Activated T-cell treated with anti-CD3 and anti-CD28 coated beads, Interleukin-2, amount 50 U/mL, for 48 hours (primary cell): ENCODE results near the gene KIAA1210.

Source experiments
- DNase-seq, 2 experiments: peaks; one replicate each; pipeline ENCODE4 v3.0.0-alpha.2; 2020

Gene KIAA1210

DNA sequence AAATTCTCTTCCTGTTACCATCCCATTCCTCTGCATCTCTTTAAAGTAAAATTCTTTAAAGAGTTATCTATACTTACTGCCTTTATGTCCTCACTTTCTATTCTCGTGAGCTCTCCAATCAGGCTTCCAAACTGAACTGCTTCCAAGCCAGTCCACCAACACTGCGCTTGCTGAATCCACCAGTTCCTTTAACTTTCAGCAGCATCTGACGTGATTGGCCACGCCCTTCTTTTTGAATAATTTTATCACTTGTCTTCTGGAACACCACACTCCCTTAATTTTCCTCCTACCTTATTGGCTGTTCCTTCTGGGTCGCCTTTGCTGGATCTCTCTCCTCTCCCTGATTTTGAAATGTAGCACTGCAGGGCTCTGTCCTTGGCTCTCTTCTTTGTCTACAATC lies at the start of gene KIAA1210:
KIAA1210 (minus strand) TSS at position 163 of the 400 bp plus-strand sequence. CDS start 4,170 bp downstream, outside the sequence.
- no peak for DNase-seq

DNA sequence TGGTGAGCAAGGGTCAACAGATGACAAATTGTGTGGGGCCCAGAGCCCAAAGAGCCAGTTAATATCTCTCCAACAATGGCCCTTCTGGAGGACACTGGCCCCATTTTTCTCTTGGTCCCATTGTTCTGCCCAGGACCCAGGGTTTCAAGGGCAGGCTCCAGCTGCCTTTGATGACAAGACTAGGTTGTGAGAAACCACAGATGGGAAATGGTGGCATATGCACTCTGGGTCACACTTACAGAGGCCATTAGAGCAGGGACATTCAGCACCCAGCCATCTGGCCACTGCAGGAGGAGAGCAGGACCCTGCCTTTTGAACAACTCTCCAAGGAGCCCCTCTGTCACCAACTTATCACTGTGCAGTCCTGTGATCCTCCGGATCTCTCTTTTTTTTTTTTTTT lies 49.7 kb upstream of the KIAA1210 start:
- DNase-seq: no peak

DNA sequence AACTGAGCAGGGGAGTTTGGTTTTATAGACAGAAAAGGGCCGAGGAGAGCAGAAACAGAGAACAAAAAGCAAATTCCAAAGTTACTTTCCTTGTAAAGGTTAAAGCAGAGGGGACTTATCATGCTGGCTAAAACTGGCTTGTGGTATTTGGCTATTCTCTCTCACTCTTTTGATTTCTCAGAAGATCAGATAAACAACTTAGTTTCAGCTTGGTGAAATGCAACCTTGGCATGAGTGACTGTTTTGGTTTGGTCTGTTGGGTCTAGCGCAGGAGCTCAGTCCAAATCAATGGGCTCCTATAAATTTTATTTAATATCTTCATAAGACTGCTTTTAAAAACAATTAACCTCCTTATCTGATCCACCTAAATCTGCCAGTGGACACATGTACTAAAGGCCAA lies 47.3 kb upstream of the KIAA1210 start:
- DNase-seq: no peak

DNA sequence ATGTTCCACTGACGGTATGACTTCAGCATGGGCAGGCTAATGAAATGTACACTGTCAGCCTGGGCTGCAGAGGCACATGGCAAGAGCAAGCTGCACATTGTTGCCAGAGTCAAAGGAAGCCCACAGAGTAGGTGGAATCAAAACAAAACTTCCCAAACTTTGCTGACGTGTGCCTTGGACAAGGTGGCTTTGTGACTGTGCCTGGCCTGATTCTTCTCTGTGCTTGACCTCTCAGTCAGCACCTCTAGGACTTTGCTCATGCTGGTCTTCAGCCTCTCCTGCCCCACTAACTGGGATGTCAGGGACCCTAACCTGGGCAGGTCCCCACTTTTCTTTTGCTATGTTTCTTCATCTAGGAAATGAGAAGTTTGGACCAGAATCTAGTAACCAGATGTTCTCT lies 40.5 kb upstream of the KIAA1210 start:
- no peak for DNase-seq

DNA sequence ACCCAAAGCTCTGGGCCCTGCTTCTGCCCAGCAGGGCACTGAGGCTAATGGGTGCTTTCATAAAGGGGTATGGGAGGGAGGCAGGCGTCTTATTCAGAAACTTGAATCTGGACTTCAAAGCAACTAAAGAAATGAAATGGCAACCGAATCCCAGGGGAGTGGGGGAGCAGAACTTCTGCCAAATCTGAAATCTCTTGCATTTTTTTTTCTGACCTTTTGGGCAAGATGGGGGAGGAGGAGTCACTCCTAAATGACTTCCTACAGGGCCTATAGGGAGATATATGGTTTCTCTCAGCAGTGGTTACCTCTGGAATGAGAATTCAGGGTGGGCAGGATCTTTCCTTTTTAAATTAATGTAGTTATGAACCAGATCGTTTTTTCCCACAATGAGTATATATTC lies 30.6 kb upstream of the KIAA1210 start:
- no peak for DNase-seq

DNA sequence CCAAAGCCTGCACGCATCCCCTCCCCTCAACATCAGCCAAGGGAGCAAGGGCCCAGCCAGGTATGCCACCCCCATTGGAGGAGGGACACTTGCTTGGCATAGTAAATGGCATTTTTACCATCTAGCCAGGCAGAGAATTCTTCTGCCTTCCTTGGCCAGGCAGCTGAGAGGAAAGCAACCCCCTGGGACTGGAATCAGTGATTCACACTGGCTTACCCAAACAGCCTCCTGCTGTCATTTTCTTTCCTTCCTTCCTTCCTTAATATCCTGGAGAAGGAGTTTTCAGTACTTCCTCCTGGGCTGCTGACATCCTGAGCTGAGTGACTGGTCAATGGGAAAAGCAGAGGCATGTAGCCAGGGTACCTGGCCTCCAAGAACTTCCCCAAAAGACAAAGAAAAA lies 28.6 kb upstream of the KIAA1210 start:
- no peak for DNase-seq

DNA sequence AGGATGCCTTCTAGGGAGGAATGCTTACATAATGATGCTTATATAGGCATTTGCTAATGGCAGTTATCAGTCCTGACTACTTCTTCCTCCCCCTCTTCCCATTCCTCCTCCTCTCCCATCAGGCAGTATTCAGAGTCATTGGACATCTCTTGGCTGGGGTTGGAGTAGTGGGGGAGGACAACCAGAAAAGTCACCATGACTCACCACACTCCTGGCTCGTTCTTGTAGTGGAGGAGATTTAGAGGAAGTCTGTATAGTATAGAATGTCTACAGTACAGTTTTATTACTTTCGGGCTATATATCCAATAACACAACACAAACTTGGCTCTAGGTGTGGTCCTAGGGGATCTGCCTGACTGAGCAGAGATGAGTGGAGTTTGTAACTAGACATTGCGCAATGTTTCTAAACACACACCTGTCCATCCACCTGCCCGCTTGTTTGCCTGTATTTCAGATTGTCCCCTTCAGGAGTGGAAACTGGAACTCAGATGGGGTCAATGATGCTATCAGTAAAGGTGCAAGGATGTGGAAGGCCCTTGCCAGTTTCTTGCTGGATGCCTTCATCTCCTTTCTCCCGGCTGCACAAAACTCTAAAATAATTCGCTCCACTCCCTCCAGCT lies 27.9 kb upstream of the KIAA1210 start:
- DNase-seq: no peak

DNA sequence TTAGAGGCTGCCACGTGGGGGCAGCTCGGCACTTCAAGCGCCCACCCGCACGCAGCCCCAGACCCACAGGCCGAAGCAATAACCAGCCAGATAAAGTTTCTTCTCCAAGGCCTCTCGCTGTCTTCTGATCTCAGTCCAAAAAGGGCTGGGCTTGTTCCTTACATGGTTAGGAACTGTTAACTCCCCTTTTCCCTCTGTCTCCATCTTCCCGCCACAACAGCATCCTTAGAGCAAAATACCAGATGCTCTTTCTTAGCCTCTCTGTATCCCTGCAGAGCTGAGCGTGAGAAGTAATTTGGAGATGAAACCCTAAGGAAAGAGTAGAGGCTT lies 23.4 kb upstream of the KIAA1210 start:
- DNase-seq: no peak

DNA sequence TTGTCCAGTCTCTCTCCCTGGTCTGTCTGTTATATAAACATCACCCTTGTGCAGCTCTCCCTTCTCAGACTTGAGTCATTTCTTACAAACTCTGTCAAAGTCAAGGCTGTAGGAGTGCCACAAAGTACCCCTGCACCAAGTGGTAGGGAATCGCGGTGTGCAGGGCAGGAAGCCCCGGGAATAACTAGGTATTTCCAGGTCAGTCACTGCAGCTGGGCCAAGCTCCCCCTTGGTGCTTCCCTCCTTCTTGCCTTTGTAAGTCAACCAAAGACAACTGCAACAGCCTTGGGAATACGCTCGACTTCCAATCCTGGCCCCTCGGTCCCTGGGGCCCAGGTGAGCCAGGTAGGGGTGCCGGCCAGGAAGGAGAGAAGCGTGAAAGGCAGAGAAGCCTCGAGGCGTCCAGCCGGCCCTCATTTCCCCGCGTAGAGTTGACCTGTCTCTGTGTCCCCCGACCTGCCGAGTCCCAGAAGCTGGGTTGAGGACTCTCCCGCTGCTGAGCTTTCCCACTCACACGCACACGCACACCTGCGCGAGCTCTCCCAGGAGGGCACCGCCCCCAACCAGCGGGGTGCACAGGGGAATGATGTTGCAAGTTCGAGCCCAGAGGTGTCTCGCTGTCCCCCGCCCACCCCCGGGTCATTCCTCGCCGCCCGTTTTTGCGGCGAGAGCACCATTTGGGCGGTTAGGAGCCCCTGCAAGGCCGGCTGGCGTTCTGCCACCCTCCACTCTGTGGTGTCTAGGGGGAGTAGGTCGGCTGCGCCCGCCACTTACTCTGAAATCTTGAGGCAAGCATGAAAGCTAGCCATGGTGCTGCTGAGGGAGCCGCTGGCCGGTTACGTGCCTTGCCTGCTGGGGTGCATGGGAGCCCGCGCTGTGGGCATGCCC lies 22.8 kb upstream of the KIAA1210 start:
- DNase-seq: no peak

DNA sequence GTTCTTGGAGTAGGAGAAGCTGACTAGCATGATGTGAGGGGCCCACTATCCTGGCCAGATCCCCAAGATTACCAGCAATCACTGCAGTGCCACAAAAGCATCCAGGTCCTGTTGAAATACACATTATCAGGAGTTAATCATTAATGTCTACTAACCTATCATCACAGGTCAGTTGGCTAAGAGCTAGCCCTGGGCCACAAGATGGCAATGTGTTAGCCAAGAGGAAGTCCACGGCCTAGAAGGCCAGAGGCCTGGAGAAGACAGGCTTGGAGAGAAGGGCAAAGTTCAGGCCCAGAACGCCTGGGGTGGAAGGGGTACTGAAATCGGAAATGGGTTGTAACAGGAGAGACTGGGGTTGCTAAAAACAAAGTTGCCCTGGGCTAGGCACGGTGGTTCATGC lies 19.9 kb upstream of the KIAA1210 start:
- DNase-seq: no peak

DNA sequence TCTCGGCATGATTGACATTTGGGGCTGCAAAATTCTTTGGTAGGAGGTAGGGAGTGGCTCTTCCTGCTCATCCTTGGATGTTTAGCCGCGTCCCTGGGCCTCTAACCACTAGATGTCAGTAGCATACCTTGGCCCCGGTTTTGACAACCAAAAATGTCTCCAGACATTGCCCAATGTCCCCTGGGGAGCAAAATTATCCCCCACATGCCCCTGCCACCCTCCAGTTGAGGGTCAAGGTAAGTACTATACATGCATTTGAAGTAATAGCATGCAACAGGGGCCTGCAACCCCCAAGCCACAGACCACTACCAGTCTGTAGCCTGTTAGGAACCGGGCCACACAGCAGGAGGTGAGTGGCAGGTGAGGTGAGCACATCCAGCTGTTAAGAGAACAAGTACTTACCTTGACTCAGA lies 17.6 kb upstream of the KIAA1210 start:
- peak in 1 of 2 experiments; percentile 19 for DNase-seq

DNA sequence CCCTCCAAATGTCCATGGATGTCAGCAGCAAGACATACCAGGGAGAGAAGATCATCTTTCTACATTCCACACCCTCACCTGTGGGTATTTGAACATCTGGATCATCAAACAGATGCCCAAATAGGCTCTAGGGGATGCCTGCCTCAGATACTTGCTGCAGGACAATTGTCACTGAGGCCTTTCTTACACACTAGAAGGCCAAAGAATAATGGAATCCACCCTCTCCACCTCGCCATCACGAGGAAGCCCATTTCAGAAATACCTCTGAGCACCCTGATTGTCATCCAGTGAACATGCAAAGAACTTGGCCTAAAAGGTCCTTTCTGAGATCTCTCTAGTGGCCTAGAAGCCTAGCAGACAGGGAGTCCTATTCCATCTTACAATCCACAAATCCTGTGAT lies 6.9 kb upstream of the KIAA1210 start:
- no peak for DNase-seq

DNA sequence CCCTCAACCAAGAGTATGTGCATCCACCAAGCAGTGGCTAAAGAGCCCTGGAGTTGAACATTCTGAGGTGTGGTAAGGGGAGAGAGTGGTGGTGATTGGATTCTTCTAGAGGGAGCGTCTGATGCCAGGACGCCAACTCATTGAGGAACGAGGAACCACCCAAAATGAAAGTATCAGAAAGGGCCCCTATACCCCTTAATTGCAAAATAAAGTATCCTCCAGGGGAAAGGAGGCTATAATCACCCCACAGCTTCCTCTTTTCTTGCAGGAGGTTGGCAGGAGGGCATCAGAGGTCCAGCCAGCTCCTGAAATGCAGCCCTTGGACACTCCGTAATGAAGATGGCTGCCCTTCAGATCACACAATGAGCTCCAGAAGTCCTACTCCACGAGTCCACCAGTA lies 5.3 kb upstream of the KIAA1210 start:
- DNase-seq: no peak

DNA sequence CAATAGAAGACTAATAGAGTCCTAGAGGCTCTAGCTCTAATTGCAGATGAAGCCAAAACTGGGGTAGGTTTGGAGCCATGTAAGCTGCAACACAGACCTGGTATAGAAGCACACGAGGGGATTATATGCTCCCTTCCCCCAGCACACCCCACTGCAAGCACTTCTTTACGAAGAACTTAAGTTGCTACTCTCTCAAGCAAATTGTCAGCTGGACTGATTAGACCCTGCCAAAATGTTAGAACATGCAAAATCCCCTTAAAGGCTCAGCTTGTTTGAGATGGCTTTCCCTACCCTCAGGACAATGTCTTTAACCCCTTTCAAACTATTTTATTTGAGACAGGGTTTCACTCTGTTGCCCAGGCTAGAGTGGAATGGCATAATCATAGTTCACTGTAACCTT lies 4.7 kb upstream of the KIAA1210 start:
- DNase-seq: no peak

DNA sequence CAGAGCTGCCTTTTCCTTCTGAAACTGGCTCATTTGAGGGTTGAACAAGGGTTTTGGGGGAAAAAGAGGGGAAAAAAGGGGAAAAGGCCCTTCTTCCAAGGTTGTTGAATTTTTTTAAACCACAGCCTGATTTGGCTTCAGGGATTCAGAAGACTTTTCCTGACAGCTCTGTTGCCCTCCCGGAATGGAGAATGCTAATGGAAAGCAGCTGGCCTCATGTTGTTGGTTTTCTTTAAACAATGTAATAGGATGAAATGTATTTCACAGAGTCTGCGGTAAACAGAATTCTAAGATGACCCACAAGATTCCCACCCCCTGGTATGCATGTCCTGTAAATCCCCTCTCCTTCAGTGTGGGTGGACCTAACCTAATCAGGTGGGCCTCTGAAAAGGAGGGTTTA lies 3.3 kb upstream of the KIAA1210 start:
- DNase-seq: no peak

DNA sequence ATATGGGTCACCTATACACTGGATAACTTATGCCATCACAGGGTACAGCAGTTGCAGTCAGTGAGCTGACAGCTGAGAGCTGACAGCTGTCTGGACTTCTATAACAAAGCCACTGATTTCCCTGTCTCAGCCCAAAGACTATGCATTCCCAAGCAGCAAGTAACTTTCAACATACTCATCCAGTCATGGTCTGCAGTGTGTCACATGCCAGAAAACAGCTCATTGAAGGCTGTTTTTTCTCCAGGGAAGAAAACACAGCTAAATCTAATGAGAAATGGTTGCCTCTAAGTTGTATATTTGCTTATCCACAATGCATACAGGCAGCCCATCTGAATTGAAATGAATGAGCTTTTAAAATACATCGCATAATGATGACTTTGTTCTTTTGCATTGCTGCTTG lies 6.3 kb downstream of the KIAA1210 start:
- no peak for DNase-seq

DNA sequence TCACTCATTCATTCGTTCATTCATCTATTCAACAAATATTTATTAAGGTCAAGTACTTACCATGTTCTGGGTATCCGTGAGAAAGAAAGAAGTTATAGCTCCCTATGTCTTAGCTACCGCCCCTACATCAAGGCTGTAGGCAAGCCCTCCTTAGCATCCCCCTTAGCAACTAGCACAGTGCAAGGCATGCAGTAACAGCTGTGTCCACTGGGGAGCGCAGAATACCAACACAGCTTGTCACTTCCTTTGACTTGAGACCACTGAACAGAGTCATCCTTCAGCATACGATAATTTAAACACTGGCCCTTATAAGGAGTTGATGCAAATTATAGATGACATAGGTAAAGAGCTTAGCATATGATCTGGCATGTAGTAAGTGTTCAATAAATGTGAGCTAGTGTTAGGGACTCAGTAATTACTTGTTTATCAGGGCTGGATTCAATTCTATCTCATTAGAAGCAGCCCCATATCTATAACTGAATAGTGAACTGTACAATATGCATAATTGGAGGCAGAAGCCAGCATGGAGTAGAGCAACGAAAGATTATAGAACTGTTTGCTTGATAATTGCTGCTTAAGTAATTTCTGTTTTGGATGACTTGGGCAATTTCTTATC lies 8.7 kb downstream of the KIAA1210 start:
- DNase-seq: peak; percentile 71 to 72

DNA sequence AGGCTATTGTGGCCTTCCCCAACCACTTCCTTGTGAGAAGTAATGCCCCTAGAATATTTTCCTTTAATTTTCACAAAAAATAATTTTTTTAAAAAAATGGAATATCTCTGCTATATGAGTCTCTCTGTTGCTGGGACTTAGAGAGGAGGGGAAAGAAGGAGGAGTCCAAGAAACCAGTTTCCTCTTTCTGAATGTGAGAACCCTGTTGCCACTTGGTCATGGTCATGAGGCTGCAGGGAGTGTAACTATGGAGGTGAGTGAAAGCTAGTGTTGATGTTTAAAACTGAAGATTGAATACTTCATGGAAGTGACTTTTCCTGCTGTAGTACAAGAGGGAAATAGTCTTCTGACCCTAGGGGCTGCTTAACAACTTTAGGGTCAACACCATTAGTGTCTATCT lies 20.4 kb downstream of the KIAA1210 start:
- no peak for DNase-seq

DNA sequence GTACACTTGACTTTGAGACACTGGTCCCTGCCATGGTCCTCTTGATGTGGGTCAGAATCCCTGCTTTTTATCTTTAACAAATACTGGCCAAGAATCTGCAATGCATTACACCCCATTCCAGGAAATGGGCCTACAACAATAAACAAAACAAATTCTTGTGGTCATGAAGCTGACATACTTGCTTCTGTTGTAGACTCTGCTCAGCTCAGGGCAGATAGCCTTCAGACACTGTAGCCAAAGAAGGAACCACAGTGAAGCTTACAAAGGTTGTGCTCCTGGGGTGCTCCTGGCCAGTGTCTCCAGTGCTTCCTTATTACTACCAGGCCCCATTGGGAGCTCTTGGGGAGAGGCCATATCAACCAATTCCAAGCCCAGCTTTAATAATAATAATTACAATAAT lies 21.8 kb downstream of the KIAA1210 start:
- no peak for DNase-seq

DNA sequence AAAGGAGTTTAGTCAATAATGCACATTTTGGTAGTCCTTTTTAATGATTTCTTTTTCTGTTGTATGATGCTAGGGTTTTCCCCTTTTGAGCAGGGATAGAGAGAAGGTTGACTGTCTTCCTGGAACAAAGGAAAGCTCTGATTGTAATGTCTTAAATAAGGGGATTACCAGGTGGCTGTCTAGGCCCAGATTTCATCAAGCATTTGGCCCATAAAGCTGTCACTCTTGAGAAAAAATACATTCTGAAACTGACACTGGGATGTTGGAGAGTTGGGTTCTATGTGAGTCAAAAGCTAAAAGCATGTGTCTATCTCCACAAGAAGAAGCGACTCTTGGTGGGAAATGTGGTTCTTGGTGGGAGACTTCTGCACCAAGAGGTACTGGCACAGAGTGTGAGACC lies 26.4 kb downstream of the KIAA1210 start:
- no peak for DNase-seq

DNA sequence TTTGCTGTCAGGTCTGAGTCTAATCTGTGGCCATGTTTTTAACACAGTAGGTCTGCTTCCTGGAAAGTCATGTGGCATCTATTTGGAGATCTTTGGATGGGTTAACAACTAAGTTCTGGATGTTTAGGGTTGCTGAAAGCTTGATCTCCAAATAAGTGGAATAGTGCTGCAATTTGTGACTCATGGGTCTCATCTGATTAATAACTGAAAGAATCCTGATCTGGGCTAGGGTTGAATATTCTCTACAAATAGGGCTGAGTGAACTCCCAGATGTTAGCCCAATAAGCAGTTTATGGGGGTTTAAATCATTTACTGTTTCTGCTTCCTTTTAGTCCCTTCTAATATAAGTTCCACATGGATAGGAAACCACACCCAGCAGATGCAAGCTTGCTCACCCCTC lies 31.7 kb downstream of the KIAA1210 start:
- no peak for DNase-seq

DNA sequence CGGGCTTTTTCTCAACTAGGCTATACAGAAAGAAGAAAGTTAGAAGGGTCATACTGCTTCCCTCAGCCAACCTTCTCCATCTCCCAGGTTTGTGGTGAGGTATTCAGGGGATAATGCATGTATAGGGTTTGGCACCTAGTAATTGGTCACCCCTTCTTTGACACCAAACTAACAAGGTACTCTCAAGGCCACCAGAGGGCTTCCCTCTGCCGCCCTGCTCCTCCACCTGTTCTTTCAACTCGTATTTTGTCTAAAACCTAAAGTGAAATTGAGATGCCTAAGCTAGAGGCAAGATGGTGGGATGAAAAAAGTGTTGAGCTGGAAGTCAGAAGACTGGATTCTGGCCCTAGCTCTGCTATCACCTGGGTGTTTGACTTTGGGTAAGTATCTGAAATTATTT lies 32.8 kb downstream of the KIAA1210 start:
- DNase-seq: no peak

DNA sequence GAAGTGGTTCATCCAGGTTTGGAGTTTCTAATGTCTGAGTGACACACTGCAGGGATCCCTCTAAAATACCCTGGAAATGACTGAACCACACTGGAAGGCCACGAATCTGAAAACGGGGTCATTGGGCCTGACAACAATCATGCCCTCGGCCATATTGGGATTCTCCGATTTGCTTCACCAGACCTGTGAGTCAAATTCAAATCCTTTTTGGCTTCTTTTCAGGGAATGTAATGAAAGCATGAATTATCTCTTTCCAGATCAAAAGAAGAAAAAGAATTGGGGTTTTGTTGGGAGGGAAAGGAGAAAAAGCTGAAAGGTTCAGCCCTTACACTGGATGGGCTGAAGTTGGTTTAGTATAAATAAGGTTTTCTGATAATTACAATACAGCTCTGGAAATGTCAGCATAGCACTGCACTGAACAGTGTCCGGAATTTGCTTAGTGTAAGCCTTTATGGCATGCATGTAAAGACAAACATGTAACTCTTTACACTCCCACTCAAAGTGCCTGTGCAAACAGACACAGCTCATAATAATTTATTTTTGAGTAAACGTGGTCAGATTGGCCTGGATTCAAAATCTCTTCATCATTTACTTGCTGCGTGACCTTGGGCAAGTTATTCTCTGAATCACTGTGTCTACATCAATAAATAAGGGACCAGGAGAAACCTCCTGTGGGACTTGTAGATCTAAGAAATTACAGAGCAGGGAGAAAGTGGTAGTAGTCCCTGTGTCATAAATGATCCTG lies 33.4 kb downstream of the KIAA1210 start:
- no peak for DNase-seq

DNA sequence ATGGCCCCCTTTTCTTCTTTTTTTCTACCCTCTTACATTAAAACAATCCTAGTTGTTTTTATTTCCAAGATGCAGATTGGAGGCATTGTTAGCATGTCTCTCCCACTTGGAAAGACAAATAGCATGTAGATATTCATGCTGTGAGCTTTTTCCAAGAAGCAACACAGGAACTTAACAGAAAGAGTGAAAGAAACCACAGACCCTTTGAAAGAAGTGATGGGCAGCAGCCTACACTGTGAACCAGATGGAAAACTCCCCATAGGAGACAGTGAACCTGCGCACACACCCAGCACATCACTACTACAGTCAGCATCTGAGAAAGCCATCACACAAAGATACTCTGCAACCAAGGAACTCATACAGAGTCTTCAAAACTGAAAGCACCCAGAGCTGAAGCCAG lies 37.0 kb downstream of the KIAA1210 start:
- no peak for DNase-seq
